ENCODE results near the gene SRPX2. TPM values are rescaled to one million over a fixed set of nuclear protein-coding genes. Genes with fewer than 3 reads are reported as not detected.
A peak's percentile ranks its signal among the peaks of the same experiment; 100 is the strongest.

Gene SRPX2
- total RNA-seq, 1 experiment from 2014 or later: 77.8 TPM

GRCh38 chrX:100647739-100648138 is 3.7 kb downstream of the SRPX2 start:
- H3K9me2 ChIP-seq (ENCODE audit: insufficient read depth): no peaks in the 10 kb centered on the region
- peaks cover 32% of the 10 kb centered on the region for H3K36me3 ChIP-seq (ENCODE audit: low read depth)
- no peak overlapping the region for H2AFZ ChIP-seq
- no peak for TF ChIP-seq EZH2 (IDR thresholded peaks at IDR 0.05; ENCODE audit: low read depth)
- no peak for TF ChIP-seq CTCF (conservative IDR thresholded peaks at IDR 0.05)
- intact Hi-C loops (cut with micrococcal nuclease; ENCODE audit: unreplicated experiment): loop anchor here (5.0 kb wide), 1 partner anchor 760 kb away; the partner anchor contains the start of genes GLA and HNRNPH2
- peaks cover 70% of the 10 kb centered on the region for H3K4me1 ChIP-seq (replicated peaks; ENCODE audit: insufficient read depth)
- peak overlapping the region; percentile 94 for H3K27ac ChIP-seq
- no peak for DNase-seq
- H3K4me2 ChIP-seq: peak overlapping the region; percentile 88
- H3F3A ChIP-seq (ENCODE audit: insufficient read depth, low read depth): peaks cover 72% of the 10 kb centered on the region
- no peaks in the 10 kb centered on the region for H4K20me1 ChIP-seq (ENCODE audit: insufficient read depth)
- ChIA-PET POLR2A (ENCODE audit: unreplicated experiment) (interaction anchor here (0.6 kb wide), 1 partner anchor 164 kb away, joined by 3 read pairs; no protein-coding TSS in a partner anchor), CTCF (no interaction called here)
- no peaks in the 10 kb centered on the region for H3K9me3 ChIP-seq (ENCODE audit: insufficient read depth, low read depth)
- H3K79me2 ChIP-seq (ENCODE audit: low read depth): peaks cover 38% of the 10 kb centered on the region
- H3K27me3 ChIP-seq (ENCODE audit: insufficient read depth, low read depth): no peaks in the 10 kb centered on the region
- H3K4me3 ChIP-seq: peak overlapping the region; percentile 97; the same call in 1 of the 2 replicates
- BruUV-seq (replicated peaks): no TSS peak

GRCh38 chrX:100648458-100649417 is 4.7 kb downstream of the SRPX2 start:
- POLR2A ChIA-PET (ENCODE audit: unreplicated experiment): interaction anchor here (0.5 to 1.1 kb wide), 4 partner anchors 13 to 280 kb away, joined by 3 to 9 read pairs (median 6); partner anchors contain the start of gene XKRX
- Histone ChIP-seq H3K9me3 (ENCODE audit: insufficient read depth, low read depth) (no peaks in the 10 kb centered on the region), H3F3A (ENCODE audit: insufficient read depth, low read depth) (peaks cover 62% of the 10 kb centered on the region), H3K36me3 (ENCODE audit: low read depth) (peaks cover 37% of the 10 kb centered on the region), H3K79me2 (ENCODE audit: low read depth) (peaks cover 38% of the 10 kb centered on the region), H3K27ac (peak overlapping the region; percentile 94), H3K27me3 (ENCODE audit: insufficient read depth, low read depth) (no peaks in the 10 kb centered on the region), H3K4me3 (peak overlapping the region; percentile 97; the same call in 1 of the 2 replicates), H4K20me1 (ENCODE audit: insufficient read depth) (no peaks in the 10 kb centered on the region; the same call in 1 of the 2 replicates), H2AFZ (no peak overlapping the region), H3K4me1 (replicated peaks; ENCODE audit: insufficient read depth) (peaks cover 60% of the 10 kb centered on the region), H3K9me2 (ENCODE audit: insufficient read depth) (no peaks in the 10 kb centered on the region), H3K4me2 (peak overlapping the region; percentile 88)
- intact Hi-C loops (cut with micrococcal nuclease; ENCODE audit: unreplicated experiment): loop anchor here (5.0 kb wide), 1 partner anchor 759 kb away; the partner anchor contains the start of genes GLA and HNRNPH2
- peak in 1 of 2 experiments; percentile 70 for DNase-seq
- BruUV-seq (replicated peaks): no TSS peak
- CTCF ChIA-PET: interaction anchor here (0.9 kb wide), 1 partner anchor 34 kb away, joined by 3 read pairs; no protein-coding TSS in a partner anchor
- TF ChIP-seq CTCF (conservative IDR thresholded peaks at IDR 0.05) (no peak), EZH2 (IDR thresholded peaks at IDR 0.05; ENCODE audit: low read depth) (no peak)

Data from PC-9 (cell line).